NCI-H510A (cell line): ENCODE data around the gene SLITRK5.

Experiments
- DNase-seq: peaks from one replicate; lab custom pipeline; 2025; lab: John Stamatoyannopoulos, UW

The SLITRK5 gene, protein sequence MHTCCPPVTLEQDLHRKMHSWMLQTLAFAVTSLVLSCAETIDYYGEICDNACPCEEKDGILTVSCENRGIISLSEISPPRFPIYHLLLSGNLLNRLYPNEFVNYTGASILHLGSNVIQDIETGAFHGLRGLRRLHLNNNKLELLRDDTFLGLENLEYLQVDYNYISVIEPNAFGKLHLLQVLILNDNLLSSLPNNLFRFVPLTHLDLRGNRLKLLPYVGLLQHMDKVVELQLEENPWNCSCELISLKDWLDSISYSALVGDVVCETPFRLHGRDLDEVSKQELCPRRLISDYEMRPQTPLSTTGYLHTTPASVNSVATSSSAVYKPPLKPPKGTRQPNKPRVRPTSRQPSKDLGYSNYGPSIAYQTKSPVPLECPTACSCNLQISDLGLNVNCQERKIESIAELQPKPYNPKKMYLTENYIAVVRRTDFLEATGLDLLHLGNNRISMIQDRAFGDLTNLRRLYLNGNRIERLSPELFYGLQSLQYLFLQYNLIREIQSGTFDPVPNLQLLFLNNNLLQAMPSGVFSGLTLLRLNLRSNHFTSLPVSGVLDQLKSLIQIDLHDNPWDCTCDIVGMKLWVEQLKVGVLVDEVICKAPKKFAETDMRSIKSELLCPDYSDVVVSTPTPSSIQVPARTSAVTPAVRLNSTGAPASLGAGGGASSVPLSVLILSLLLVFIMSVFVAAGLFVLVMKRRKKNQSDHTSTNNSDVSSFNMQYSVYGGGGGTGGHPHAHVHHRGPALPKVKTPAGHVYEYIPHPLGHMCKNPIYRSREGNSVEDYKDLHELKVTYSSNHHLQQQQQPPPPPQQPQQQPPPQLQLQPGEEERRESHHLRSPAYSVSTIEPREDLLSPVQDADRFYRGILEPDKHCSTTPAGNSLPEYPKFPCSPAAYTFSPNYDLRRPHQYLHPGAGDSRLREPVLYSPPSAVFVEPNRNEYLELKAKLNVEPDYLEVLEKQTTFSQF

DNA sequence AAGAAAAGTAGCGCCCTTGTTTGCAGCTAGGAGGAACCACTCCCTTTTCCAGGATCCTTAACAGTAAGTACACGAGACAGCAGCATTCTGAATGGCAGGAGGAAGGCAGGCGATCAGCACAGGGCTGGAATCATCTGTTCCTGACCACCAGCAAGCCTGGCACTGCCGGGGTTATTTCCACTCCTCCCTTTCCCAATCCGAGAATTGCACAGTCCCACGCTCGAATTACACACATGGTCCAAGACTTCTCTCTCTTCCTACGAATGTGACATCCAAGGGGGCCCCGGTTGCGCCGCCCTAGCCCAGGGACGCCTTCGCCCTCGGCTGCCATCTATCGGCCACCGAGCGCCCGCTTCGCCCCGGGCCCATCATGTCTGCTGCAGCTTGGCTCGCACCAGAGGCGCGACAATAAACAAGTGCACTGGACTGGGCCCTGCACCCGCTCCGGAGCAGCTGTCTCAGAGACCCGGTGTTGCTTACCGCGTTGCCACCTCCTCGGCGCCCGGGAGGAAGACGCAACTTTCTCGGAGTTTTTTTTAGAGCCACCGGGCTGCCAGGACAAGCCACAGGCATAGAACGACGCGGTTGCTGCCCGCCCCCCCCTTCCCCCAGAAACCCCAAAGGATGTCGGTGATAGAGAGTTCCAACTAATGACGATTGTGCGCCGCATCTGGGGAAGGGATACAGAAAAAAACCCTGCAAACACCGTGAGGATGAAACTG is at the start of gene SLITRK5:
TSS of gene SLITRK5 (plus strand) at position 341 of the 722 bp plus-strand sequence. CDS start 4,018 bp downstream, outside the sequence.
- peak; percentile 76 for DNase-seq

DNA sequence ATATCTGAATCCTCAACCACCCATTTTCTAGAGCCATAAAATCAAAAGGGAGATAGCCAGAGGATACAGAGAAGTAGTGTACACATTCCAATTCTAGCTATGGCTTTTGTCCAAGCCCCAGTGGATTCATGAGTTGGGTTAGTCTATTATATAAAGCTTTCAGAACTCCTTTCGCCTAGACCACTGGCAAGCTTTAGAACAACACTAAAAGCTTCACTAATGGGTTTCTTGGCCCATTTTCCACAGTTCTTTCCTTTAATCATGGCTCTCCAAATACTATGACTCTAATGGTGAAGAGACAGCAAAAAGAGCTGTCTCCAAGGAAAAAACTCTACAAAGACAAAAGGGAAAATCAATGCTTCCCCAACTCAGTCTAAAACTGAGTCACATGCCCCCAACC is 48.2 kb upstream of the SLITRK5 start:
- DNase-seq = no peak

DNA sequence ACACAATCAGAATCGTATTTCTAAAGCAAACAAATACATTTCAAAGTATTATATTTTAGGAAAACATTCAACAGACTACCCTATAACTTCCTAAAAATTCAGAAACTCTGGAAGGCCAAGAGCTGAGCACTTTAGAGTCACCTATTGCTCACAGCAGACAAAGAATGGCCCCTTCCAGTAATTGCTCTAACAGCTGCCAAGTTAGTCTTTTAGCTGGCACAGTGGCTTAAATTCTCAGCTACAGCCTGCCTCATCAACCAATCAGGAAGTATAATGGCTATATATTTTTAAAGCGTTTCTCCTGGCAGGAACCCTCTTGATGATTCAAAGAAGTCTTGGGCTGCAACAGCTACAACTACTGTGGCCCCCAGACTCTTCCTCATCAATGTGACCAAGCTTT is 14.9 kb upstream of the SLITRK5 start:
- no peak for DNase-seq

DNA sequence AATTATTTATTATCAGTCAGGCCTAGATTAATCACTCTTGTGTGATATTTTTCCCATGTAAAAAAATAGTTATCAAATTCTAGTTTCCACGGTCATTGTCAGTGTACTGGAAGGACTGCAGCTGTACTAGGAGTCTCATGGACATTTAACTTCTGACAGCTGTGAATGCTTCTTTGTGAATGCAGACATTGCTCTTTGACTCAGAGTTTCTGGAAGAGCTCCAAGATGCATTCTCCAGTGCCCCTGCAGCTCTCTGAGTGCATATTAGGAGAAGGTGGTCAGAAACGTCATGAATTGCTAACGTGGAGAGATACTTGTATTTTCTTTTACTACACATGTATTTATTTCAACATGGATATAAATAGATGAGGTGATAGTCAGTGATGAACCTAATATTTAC is 9.7 kb upstream of the SLITRK5 start:
- no peak for DNase-seq

DNA sequence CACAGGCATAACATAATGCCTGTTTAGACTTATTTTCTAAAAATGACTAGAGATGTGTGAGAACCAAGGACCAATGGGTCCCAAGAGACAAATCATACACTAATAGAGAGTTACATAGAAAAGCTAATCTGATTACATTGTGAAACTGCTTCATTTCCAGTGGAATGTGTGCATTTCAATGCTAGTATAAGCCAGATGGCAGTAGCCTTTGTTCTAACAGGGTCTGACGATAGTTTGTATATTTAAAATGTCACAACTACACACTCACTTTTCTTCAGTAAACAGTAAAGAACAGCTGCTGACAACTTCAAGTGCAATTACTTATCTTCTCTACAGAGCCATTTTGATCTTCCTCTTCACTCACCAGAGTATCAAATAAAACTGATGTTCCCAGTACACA is 4.3 kb upstream of the SLITRK5 start:
- peak; percentile 23 for DNase-seq

DNA sequence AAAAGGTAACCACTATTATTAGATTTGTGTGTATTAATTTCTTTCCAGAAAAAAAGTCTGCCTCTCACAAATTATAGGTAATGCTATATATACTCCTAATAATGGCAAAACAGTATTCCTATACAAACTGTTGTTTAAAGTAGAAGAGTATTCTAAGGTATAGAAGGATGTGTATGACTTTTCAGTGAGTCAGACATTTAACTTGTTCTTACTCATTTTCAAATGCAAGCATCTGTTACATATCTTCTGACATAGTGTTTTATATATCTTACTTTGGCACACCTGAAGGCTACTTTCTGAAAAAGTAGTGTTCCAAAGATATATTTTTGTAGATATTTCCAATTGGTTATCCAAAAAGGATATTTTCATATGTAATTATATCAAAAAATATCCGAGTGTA is 3.5 kb upstream of the SLITRK5 start:
- DNase-seq = no peak

DNA sequence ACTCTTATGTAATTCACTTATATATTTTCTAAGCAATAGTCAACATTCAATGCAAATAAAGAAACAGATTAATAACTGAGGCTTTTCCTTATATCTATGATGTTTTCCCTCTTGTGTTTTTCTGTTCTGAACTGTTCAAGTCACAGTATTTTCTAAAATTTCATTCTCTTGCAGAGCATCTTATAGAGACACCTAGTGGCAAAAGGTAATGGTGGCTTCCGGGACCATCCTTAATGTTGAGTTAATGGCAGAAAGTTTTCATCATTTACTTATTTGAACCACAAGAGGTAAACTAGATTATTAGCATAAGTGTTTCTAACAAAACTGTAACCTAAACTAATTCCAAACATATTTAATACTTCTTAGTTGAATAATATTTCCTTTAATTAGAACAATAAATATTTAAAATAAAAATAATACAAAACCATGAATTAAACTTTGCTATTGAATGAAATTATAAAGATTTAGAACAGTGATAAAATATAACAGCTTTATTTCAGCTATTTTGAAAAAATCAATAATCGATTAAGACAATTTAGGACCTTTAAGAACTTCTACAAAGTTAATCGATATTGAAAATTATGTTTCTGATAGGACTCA is 1.7 kb upstream of the SLITRK5 start:
- DNase-seq = no peak

DNA sequence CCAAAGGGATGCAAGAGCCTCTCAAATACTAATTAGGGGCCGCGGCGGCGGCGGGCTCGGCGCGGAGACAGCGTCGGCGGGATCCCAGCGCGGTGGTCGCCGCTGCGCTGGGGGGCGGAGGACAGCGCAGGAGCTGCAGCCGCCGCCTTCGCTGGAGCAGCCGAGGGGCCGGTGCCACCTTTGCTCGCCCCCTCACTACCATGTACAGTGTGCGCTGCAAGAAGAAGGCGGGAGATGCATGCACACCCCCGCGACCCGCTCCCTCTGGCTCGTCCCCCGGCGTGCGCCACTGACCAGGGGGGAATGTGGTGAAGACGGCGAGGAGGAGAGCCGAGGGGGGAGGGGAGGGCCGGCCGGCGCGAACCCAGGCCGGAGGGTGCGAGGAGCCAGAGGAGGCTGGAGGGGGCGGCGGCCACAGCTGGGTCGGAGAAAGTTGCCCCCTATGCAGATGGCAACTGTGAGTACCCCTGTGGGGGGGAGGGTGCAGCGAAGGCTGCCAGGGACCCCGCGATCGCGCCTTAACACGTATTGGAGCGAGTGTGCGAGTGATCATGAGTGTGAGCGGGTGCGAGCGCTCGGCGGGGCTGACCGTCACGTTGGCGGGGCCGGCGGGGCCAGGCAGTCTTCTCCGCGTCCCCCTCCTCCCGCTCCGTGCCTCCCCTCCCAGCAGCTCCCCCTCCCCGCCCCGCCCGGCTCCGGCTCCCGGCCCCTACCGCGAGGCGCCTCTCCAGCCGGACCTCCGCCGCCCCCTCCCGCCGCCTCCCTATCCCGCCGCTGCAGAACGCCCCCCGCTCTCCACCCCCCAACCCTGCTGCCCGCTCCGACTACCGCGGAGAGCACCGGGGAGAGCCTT is 808 bp downstream of the SLITRK5 start:
- DNase-seq = no peak

DNA sequence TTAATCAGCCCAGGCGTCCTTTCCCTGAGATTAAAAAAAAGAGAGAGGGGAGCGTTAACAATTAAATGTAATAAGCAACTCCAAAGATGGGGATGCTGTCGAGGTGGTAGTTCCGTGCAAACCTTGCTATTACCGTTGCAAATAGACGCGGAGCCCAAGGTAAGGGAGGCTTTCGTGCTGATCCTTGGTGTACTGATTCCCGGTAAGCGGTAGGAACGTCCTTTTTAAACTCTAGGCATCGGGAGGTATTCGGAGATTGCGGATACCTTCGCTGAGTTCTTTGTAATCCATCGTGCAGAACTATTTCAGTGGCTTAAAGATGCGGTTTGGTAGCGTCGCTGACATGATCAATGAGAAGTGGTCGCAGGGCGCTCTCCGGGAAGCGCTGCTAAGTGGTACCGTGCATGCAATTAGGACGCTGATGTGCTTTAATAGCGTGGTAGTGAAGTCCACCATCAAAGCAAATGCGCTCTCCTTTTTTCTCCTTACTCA is 3.1 kb downstream of the SLITRK5 start:
- DNase-seq = no peak

DNA sequence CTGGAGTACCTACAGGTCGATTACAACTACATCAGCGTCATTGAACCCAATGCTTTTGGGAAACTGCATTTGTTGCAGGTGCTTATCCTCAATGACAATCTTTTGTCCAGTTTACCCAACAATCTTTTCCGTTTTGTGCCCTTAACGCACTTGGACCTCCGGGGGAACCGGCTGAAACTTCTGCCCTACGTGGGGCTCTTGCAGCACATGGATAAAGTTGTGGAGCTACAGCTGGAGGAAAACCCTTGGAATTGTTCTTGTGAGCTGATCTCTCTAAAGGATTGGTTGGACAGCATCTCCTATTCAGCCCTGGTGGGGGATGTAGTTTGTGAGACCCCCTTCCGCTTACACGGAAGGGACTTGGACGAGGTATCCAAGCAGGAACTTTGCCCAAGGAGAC is 4.7 kb downstream of the SLITRK5 start:
- no peak for DNase-seq

DNA sequence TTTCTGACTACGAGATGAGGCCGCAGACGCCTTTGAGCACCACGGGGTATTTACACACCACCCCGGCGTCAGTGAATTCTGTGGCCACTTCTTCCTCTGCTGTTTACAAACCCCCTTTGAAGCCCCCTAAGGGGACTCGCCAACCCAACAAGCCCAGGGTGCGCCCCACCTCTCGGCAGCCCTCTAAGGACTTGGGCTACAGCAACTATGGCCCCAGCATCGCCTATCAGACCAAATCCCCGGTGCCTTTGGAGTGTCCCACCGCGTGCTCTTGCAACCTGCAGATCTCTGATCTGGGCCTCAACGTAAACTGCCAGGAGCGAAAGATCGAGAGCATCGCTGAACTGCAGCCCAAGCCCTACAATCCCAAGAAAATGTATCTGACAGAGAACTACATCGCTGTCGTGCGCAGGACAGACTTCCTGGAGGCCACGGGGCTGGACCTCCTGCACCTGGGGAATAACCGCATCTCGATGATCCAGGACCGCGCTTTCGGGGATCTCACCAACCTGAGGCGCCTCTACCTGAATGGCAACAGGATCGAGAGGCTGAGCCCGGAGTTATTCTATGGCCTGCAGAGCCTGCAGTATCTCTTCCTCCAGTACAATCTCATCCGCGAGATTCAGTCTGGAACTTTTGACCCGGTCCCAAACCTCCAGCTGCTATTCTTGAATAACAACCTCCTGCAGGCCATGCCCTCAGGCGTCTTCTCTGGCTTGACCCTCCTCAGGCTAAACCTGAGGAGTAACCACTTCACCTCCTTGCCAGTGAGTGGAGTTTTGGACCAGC is 5.3 kb downstream of the SLITRK5 start:
- DNase-seq = no peak

DNA sequence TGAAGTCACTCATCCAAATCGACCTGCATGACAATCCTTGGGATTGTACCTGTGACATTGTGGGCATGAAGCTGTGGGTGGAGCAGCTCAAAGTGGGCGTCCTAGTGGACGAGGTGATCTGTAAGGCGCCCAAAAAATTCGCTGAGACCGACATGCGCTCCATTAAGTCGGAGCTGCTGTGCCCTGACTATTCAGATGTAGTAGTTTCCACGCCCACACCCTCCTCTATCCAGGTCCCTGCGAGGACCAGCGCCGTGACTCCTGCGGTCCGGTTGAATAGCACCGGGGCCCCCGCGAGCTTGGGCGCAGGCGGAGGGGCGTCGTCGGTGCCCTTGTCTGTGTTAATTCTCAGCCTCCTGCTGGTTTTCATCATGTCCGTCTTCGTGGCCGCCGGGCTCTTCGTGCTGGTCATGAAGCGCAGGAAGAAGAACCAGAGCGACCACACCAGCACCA is 5.9 kb downstream of the SLITRK5 start:
- no peak for DNase-seq

DNA sequence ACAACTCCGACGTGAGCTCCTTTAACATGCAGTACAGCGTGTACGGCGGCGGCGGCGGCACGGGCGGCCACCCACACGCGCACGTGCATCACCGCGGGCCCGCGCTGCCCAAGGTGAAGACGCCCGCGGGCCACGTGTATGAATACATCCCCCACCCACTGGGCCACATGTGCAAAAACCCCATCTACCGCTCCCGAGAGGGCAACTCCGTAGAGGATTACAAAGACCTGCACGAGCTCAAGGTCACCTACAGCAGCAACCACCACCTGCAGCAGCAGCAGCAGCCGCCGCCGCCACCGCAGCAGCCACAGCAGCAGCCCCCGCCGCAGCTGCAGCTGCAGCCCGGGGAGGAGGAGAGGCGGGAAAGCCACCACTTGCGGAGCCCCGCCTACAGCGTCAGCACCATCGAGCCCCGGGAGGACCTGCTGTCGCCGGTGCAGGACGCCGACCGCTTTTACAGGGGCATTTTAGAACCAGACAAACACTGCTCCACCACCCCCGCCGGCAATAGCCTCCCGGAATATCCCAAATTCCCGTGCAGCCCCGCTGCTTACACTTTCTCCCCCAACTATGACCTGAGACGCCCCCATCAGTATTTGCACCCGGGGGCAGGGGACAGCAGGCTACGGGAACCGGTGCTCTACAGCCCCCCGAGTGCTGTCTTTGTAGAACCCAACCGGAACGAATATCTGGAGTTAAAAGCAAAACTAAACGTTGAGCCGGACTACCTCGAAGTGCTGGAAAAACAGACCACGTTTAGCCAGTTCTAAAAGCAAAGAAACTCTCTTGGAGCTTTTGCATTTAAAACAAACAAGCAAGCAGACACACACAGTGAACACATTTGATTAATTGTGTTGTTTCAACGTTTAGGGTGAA is 6.6 kb downstream of the SLITRK5 start:
- DNase-seq = peak; percentile 78

DNA sequence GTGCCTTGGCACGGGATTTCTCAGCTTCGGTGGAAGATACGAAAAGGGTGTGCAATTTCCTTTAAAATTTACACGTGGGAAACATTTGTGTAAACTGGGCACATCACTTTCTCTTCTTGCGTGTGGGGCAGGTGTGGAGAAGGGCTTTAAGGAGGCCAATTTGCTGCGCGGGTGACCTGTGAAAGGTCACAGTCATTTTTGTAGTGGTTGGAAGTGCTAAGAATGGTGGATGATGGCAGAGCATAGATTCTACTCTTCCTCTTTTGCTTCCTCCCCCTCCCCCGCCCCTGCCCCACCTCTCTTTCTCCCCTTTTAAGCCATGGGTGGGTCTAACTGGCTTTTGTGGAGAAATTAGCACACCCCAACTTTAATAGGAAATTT is 7.2 kb downstream of the SLITRK5 start:
- no peak for DNase-seq

DNA sequence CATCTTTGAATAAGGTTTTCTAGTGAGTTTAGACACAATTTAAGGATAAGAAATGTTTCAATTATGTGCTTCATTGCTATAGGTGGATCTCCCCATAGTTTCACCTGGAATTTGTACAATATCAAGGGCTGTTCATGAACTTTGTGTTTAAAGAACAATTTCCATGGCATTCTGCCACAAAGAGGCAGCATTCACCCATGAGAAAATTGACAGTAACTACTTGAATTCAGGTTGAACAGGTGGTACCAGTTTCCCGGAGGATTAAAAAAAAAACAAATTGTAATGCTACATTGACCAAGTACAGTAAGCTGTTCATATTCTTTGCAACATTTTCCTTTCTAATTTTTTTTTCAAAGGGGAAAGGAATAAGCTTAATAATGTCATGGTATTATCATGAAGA is 9.1 kb downstream of the SLITRK5 start:
- peak; percentile 57 for DNase-seq

DNA sequence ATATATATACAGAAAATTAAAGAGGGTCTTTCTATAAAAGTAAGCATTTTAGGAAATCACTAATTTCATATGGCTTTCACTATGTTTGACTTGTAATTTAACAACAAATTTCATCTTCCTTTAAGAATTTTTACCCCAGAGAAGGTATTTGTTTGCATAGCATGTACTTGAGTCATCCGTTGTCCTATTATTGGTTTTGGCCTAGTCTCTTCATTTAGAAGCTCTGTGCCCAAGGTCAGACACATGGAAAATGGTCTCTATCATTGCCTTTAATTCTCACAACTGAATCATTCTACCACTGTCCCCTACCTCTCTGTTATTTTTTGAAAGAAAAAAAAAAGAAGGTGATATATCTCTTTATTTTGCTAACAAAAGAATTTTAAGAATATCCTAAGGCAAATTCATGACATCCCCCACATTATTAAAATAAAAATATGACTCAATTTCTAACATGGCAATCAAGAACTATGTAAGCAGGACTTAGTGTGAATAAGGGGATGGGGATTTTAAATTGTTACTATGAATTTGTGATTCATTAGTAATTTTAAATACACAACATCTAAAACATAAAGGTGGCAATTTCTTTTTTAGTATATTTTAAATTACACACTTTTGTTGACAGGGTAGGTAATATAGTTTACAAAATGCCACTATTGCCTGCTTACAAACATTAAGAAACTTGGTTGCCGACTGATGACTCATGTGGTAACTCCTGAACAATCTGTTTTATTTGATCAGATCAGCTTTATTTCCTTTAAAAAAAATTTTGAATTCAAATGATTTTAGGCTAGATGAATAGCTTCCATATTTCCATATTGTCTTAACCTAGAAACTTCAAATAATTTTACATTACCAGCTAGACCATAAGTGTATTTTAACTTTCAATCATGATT is 13.9 kb downstream of the SLITRK5 start:
- no peak for DNase-seq

DNA sequence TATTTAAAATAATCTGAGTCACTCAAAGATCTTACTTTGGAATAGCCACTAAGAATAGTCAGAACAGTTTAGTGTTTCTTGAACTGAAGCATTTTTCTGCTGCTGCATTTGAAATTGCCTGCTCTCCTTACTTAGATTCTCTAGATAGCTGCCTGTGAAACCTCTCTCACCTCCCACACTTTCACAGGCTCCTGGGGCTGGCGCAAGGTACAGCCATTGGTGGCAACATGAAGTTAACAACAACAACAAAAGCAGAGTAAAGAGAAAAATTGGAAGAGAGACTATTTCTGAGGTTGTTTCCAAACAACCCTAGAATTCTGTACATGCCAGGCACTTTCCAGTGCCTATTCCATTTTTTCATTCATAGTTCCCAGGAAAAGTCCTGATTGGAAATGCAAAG is 25.3 kb downstream of the SLITRK5 start:
- no peak for DNase-seq

DNA sequence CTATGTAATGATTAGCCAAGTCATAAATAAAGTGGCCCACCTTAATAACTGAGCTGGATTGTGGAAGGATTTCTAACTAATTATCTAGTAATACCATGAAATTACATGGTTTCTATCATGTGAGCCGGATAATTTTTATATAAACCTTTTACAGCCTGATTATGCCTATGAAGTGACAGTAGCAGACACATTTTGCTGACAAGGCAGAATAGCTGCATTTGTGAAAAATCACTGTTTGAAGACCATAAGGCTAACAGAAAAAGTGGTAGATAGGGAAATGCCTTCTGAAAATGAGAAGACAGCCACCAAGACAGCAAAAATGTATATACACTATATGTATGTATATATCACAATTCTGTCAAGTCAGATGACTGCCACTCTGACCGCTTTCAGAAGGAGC is 27.1 kb downstream of the SLITRK5 start:
- no peak for DNase-seq
